HPDE6-E6E7 (cell line): Measurements from ENCODE around the gene C2orf92.
"Not testable (repeated sequence)": the region's sequence is repeated elsewhere in the genome, so short reads cannot be mapped to it uniquely, and the experiment has no call there.

Source experiments
- DNase-seq: peaks from one replicate; pipeline ENCODE4 v3.0.0; 2011; ENCODE audit warnings: missing footprints; ENCODE audit errors: extremely low spot score

C2orf92 gene

DNA sequence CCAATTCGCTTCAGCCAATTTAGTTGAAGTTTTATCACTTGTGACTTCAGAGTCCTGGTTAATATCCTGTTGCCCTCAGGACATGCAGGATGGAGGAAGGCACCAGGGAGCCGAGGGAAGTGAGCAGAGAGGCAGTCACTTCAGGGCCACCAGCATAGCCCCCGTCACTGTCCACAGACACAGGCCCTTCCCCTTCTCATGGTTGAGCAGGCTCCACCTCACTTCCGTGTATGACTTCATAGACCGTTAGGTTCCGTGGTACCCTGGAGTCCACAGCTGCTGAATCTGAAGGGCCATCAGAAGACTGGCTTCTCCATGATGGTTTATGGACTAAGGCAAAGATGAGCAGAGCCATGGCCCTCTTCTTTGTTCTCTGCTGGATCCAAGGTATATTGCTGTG lies at the start of gene C2orf92:
TSS of gene C2orf92 (plus strand) at position 266 of the 400 bp plus-strand sequence. CDS start at position 342, 76 bp downstream.
- DNase-seq, result no peak

DNA sequence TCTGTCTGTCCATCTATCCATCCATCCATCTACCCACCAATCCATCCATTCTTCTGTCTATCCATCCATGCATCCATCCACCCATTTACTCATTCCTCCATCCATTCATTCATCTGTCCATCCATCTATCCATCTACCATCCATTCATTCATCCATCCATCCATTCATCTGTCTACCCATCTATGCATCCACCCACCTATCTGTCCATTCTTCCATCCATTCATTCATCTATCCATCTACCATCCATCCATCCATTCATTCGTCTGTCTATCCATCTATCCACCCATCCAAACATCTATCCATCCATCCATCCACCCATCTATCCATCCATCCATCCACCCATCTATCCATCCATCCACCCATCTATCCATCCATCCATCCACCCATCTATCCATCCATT lies 49.0 kb upstream of the C2orf92 start:
- not testable (repeated sequence) for DNase-seq

DNA sequence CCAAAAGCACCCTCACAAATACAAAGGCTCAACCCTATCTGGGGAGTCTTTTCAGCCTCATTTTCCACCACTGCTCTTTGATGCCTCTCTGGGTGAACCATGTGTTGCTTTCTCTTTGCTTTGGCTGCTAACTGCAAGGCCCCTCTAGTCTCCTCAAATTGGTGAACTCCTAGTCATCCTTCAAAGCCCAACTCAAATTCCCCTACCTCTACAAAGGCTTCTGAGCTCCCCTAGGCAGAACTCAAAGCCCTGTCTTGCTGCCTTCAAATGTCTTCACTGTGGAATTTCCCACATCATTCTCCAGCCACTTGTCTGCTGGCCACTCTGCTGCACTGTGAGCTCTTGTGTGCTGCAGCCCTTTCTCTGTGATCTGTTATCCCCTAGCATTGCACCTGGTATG lies 46.5 kb upstream of the C2orf92 start:
- not testable (repeated sequence) for DNase-seq

DNA sequence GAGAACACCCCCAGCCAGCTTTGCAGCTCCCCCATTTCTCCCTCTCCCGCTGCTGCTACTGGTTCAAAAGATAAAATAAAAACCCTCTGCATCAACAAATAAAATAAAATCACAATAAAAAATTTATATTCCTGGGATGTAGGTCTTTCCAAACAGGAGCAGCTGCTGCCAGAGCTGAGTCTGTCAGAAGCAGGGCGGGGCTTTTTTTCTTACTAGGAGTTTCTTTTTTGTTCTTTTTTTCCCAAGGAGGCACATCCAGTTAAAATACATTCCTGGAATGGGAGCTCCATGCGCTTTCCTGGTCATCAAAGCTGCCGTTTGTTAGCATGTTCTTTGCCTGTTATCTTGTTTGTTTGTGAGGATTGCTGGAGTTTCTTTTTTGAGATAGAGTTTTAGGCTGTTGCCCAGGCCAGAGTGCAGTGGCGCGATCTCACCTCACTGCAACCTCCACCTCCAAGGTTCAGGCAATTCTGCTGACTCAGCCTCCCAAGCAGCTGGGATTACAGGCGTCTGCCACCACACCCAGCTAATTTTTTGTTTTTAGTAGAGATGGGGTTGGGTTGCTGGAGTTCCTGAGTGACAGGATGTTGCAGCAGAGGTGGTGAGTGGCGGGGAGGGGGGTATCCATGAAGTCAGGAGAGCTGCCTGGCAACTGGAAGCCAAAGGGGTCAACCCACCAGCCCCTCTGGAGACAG lies 44.0 kb upstream of the C2orf92 start:
- DNase-seq, result not testable (repeated sequence)

DNA sequence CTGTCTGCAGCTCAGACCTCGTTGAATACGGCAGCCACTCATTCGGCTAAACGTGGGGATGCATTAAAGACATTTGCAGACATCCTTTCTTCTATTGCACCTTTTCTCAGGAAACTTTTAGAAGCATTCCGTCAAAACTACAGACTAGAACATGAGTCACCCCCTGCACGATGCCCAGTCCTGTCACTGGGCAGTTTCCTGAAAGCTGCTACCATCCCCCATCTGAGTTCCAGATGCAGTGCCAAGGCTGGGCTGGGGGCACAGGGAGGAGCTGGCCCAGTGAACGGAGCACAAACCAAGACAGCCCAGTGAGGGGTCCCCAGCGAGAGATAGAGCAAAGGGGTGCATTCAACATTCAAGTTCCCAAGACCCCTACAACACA lies 43.5 kb upstream of the C2orf92 start:
- not testable (repeated sequence) for DNase-seq

DNA sequence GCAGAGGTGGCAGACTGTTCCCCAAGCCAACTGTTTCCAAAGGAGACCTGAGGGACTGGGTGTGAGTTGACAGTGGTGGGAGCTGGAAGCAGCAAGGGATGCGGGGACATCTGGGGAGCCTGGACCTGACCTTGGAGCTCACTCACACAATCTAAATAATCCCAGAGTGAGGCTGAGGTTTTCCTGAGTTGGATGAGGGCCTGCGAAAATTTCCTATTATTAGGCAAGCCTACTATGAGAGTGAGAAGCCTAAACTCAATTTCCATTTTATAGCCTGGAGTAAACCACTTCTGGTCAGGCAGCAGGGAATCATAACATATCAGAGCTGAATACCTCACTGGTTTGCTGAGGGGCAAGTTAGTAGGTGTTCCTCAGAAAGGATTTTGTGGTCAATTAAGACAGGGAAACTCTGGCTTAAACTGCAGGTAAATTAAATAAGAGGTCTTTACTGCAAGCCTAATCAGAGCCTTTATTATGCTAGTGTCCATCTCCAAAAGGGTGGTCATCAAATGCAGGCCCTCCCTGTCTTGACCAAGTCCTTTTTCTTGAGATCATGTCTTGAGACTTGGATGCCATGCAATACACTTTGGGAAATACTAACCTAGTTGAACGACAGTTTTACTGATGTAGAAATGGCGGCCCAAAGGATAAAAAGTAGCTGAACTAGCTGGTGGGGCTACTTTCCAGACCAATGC lies 25.3 kb upstream of the C2orf92 start:
- no peak for DNase-seq

DNA sequence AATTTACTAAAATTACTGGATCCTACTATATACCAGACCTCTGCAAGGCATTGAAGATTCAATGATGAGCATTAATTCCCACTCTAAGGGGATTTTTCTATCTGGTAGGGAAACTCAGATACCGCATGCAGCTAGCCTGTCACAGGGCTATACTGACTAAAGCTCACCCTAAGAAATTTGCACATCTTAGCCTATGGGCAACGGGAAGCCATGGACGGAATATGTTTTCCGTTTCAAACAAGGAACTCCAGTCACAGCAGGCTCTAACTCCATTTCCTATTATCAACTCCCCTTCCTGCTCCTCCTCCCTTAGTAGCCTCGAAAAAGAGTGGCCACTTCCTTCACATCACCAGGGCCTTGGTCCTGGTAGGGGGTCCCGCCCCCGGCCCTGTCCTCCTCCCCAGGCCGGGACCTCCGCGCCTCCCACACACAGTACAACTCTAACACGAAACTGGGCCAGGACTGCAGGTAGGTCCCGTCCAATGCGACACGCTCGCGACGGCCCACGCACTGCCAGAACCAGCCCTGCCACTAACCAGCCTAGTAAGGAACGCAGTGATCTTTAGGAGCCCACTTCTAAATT lies 24.3 kb upstream of the C2orf92 start:
- no peak for DNase-seq

DNA sequence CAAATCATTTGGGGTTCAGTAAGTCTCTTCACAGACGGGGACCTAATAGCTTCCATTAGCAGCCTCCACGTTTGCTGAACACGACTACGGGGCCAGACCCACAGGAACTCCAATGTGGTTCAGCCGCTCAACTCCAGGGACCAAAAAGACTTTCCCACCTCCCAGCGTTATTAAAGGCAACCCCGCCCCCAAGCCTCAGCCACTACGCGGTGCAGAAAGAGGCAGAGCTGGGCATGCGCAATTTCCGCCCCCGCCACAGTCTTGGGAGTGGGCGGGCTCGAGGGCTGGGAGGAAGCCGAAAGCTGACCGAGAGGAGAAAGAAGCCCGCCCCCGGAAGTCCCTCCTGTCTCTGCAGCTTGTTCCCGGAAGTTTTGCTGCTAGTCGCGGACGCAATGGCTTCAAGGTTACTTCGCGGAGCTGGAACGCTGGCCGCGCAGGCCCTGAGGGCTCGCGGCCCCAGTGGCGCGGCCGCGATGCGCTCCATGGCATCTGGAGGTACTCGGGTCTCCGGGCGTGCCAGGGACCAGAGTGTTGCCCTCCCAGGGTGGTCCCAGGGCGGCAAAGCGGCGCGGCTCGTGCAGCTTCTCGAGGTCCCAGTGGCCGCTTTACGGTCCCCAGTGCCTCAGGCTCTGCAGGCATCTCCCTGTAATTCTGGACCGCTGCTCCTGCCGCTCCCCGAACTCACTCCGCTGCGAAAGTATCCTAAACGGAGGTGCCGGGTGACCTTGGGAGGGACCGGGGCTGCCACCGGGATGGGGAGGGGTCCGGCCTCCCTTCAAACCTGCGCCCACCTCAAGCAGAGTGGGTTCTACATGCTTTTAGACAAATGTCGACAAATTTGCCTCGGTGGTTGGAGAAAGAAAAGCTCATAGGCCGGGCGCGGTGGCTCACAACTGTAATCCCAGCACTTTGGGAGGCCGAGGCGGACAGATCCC lies 23.6 kb upstream of the C2orf92 start, which contains the start of gene COX5B:
TSS of gene COX5B (plus strand) at position 368 of the 935 bp plus-strand sequence. CDS start at position 393, 25 bp downstream.
- peak; percentile 97 for DNase-seq

DNA sequence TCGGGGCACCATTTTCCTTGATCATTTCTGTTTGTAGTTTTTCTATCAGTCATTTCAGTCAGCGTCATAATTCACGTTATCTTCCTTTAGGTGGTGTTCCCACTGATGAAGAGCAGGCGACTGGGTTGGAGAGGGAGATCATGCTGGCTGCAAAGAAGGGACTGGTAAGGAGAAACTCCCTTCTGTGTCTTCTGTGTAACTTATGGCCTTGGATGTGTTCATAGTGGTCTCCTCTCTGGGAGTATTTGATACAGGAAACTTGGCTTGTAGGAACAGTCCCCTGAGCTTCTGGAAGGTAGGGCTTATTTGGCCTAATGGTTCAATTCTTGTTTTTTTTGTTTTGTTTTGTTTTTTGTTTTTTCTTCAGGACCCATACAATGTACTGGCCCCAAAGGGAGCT lies 22.5 kb upstream of the C2orf92 start:
- DNase-seq, result no peak

DNA sequence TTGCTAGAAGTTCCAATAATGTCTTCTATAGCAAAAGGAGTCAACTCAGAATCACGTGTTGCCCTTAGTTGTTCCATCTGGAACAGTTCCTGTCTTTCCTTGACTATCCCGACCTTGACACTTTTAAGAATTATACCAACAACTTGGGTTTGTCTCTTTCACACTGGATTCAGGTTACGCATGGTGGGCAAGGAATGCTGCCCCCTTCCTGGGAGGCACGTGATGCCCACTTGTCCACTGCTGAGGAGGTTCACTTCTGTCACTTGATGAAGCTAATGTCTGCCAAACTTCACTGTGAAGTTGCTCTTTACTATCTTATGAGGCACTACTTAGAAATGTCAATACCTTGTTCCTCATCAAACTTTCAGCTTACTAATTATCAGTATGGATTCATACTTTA lies 18.4 kb upstream of the C2orf92 start:
- no peak for DNase-seq

DNA sequence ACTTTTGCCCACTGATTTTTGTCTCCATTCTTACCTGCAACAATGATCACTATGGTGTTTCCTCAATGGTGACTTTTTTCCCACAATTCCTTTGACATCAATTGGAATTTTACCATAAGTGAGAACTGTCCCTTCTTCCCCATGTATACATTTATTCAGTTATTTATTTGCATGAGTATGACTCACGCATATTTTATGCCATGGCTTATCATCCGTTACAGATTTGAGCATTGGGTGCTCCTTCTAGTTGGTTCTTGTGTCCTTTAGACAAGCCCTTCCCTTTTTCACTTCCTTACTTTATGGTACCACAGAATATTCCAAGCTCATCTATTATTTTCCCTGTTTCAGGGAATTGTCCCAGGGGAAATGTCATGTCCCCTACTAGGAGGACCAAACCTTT lies 16.0 kb upstream of the C2orf92 start:
- DNase-seq, result no peak

DNA sequence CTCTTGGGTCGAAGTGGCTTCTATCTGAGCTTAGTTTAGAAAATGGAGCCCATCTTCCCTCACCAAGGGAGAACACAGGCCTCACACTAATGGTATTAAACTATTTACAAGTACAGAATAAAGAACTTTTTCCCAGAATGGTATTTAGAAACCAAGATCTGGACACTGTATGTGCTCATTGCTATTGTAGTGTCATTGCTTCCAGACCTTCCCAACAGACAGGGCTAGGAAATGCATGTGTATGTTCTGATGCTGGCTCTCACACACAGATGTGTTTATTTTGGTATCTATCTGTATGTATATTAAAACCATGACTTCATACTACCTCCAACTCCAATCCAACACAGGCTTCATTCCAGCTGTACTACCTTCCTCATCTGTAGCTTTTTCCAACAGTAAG lies 15.6 kb upstream of the C2orf92 start:
- no peak for DNase-seq

DNA sequence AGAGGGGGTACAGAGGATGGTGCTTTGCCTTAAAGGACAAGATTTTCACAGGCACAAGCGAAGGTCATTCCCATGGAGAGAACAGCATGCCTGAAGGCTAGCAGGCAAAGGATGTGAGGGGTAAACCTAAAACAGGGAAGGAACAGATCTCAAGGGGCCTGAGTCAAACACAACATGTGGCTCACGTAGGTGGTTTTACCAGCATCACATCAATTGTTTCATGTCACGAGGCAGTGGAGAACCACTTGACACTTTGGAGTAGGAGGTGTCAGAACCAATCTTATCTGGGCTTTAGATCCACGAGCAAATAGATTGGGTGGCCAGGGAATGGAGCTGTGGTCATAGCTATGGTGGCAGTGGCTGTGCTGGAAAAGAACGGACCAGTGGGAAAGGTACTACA lies 15.2 kb upstream of the C2orf92 start:
- DNase-seq, result no peak

DNA sequence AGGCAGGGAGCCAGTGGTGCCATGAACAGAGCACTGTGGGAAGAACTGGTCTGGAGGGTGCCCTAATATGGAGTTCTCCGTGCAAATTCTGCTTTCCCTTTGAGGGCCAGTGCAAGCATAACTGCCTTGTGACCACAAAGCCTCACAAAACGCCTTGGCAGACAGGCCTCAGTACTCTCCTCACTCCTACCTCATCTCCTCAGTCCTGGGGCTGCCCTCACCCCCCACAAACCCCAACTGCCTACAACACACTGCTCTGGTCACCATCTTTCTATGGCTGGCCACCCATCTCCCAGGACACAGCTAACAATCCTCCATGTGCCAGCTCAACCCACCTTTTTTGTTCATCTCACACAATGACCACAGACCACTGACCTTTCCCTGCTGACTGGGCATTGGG lies 14.7 kb upstream of the C2orf92 start:
- DNase-seq, result no peak

DNA sequence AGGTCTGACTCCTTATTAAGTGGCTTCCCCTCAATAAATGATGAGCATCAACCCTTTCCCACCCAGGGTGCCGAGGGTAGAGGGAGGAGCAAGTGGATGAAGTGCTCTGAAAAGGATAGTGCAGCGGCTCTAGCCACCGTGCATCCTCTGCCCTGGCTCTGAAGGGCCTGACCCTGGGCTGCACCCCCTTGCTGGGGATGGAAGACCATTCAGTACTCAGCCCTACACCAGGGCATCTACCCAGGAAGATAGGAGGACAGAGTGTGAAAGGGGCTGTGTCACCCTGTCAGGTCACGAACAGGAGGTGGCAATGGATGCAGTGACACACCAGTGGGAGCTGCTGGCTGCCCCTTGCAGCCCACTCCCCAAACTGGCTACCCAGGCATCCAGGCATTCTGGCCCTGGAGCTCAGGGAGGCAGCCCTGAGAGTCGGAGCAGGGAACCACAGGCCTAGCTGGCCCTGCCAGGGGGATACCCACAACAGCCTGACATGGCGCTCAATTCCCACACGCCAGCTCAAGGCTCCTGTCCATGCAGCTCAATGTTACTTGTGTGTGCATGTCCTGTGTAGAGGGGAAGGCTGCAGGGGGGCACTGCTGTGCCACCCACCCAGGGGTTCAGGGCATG lies 13.3 kb upstream of the C2orf92 start:
- no peak for DNase-seq

DNA sequence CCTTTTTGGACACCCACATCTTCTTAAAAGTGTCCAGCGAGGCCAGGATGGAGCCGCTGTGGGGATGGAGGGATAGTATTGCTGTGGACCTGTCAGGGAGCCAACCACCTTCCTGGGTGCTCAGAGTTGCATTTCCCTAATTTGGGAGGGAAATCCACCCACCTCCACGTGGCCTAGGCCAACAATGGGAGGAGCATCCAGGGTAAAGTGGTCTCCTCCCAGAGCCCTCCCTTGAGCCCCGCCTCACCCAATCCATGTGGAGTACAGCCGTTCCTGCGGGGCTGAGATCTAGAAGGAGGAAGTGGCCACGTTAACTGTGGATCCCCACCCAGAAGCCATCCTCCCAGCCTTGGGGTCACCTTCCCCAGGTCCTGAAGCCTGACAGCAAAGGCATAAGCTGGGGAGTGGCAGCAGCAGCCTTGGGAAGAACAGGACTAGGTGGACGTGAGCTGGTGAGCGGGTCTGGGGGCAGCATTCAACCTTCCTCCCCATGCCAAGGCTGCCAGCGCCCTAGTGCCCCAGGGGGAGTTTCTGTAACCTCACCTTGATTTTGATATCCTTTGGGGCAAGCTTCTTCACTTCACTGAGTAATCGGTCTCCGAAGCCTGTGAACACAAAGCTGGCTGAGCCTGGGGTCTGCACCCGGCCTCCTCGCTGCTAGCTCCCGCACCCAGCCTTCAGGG lies 12.5 kb upstream of the C2orf92 start:
- DNase-seq, result no peak

DNA sequence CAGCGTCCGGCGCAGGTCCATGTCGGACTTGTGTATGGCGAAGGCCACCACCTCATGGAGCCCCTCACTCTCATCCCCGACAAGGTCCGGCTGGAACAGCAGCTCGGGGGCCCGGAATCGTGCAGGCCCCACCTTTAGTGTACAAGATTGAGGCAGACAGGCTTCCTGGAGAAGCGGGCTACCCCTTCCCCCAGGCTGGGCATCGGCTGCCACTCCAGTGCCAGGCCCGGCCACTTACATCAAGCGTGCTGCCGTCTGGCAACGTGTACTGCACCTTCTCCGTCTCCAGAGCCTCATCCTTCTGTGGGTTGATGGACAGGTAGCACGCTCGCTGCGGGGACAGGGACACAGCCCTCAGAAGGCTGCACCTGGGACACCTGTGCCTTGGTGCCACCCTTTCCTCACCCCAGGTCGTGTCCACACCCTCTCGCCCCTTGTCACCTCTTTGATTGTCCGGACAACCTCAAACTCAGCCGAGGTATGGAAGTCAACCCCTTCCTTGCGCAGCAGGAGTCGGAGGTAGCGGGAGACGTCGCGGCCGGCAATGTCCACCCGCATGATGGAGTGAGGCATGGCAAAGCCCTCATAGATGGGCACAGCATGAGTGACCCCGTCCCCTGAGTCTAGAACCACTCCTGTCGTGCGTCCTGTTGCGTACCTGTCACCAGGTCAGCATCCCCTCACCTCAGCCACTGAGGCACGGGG lies 11.4 kb upstream of the C2orf92 start:
- no peak for DNase-seq

DNA sequence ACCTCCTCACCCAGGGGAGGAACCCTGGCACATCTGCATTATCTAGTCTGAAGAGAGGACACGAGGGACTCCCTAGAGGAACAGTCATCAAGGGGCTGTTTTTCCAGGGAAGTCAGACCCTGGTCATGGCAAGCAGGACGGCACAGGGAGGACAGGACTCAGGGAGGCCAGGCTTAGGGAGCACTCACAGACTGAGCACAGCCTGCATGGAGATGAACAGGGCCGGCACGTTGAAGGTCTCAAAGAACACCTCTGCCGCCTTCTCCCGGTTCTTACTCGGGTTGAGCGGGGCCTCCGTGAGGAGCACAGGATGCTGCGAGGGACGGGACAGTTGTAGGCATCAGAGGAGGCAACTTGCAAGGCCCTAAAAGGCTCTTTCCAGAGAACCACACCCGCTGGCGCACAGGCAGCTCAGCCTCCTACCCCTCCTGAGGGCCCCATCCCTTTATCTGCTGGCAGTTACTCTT lies 10.8 kb upstream of the C2orf92 start:
- DNase-seq, result no peak

DNA sequence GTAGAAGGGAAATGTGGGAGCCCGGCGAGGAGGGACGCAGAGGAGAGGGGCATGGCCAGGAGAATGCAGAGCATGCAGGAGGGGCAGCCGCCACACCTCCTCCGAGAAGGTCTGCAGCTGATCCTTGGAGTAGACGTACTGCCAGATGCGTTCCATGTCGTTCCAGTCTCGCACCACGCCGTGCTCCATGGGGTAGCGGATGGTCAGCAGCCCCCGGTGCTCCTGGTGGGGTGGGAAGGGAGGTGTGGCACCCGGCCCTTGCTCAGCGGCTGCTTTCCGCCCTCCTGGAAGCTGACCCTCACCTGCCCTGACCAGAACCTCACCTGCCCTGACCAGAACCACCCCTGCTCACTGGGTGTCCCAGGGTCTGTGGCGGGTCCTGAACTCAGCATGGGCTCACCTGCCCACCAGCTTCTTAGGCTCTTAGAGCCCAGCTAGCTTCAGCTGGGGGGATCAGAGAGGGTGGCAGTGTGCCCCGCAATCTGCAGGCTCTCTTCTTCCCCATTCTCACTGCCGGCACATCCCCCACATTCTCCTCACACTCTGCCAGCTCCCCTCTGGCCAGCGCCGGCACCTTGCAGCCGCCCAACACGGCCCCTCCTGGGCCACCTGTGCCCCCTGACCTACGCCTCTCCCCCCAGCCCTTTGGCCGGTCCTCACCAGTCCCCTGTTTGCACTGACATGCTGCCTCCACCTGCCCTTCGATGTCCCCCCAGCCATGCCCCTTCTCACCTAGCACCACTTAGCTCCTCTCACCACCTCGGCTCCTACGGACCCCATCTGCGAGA lies 10.1 kb upstream of the C2orf92 start:
- no peak for DNase-seq
